ENCODE measurements around the gene SLCO1C1. TPM values are rescaled to one million over a fixed set of nuclear protein-coding genes. Genes with fewer than 3 reads are reported as not detected.

The SLCO1C1 gene, protein sequence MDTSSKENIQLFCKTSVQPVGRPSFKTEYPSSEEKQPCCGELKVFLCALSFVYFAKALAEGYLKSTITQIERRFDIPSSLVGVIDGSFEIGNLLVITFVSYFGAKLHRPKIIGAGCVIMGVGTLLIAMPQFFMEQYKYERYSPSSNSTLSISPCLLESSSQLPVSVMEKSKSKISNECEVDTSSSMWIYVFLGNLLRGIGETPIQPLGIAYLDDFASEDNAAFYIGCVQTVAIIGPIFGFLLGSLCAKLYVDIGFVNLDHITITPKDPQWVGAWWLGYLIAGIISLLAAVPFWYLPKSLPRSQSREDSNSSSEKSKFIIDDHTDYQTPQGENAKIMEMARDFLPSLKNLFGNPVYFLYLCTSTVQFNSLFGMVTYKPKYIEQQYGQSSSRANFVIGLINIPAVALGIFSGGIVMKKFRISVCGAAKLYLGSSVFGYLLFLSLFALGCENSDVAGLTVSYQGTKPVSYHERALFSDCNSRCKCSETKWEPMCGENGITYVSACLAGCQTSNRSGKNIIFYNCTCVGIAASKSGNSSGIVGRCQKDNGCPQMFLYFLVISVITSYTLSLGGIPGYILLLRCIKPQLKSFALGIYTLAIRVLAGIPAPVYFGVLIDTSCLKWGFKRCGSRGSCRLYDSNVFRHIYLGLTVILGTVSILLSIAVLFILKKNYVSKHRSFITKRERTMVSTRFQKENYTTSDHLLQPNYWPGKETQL
- 0.09 TPM in 1 of 2 replicates, not detected in the other for total RNA-seq (2014; rRNA removed; shearing (Covaris generic))

DNA sequence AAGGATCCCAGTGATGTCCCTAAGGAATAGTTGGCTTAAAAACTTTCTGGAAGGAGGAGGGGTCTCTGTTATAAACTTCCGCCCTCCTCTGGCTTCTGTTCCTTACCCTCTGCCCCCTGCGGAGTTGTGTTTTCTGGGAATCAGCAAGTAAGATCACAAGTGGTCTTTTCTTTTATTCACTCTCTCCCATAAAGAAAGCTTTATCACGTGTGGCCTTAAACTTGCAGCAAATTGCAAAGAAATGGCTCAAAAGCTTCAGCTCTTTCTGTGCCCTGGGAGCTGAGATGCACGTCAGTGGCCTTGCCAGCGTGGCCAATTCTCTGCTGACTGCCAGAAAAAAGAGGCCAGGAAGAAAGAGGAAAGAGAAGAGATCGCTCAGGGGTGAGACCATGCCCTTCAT is at the start of gene SLCO1C1:
TSS of gene SLCO1C1 (plus strand) at position 101 of the 400 bp plus-strand sequence. CDS start 4,245 bp downstream, outside the sequence.
- Histone ChIP-seq H3K9me3 (replicated peaks) (no peaks in the 10 kb centered on the region), H3K36me3 (no peaks in the 10 kb centered on the region), H3K27ac (no peak within 1 kb of the TSS), H3K4me1 (replicated peaks) (no peaks in the 10 kb centered on the region), H3K4me3 (no peak within 1 kb of the TSS), H3K27me3 (replicated peaks) (no peaks in the 10 kb centered on the region)
- no peak for DNase-seq (ENCODE audit: low read depth in 1 of 2, low spot score in 2 of 2)

DNA sequence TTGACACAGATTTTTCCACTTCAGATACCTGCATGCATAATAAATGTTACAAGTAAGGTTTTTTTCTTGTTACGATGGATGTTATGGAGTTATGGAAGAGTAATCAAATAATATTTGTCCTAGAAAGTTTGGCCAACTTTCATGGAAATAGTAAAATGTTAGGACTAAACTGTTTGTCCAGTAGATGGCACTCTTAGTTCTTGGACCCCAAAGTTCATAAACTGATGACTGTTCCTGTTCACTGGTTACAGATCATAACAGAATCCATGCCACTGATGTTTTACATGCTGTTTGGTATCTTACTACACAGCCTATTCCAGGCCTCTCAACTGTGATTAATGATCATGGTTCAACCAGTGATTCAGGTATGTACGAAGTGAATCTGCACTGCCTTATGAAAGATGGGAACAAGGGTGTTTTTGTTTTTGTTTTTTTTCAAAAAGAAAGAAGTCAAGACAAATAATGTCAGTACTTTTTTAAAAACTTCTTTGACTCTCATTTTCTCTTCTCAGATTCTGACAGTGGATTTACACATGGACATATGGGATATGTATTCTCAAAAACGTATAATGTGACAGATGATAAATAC is 48.8 kb upstream of the SLCO1C1 start:
- DNase-seq (ENCODE audit: low read depth in 1 of 2, low spot score in 2 of 2), result peak in 1 of 2 experiments; percentile 14
- no peaks in the 10 kb centered on the region for H3K27me3 ChIP-seq (replicated peaks)
- H3K4me1 ChIP-seq (replicated peaks), result no peaks in the 10 kb centered on the region
- no peaks in the 10 kb centered on the region for H3K36me3 ChIP-seq
- no peak overlapping the region for H3K4me3 ChIP-seq
- no peaks in the 10 kb centered on the region for H3K9me3 ChIP-seq (replicated peaks)
- H3K27ac ChIP-seq, result no peak overlapping the region

DNA sequence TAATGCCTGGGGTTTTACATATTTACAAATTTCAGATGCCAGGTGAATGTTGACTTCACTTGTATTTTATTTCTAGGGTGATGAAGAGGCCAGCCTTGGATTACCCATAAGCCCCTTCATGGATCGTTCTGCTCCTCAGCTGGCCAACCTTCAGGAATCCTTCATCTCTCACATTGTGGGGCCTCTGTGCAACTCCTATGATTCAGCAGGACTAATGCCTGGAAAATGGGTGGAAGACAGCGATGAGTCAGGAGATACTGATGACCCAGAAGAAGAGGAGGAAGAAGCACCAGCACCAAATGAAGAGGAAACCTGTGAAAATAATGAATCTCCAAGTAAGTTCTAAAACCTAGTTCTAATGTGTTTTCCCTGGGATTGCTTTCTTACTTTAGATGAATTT is 41.3 kb upstream of the SLCO1C1 start:
- no peak for DNase-seq (ENCODE audit: low read depth in 1 of 2, low spot score in 2 of 2)
- Histone ChIP-seq H3K4me3 (no peak overlapping the region), H3K9me3 (replicated peaks) (no peaks in the 10 kb centered on the region), H3K36me3 (no peaks in the 10 kb centered on the region), H3K27me3 (replicated peaks) (no peaks in the 10 kb centered on the region), H3K4me1 (replicated peaks) (no peaks in the 10 kb centered on the region), H3K27ac (no peak overlapping the region)

DNA sequence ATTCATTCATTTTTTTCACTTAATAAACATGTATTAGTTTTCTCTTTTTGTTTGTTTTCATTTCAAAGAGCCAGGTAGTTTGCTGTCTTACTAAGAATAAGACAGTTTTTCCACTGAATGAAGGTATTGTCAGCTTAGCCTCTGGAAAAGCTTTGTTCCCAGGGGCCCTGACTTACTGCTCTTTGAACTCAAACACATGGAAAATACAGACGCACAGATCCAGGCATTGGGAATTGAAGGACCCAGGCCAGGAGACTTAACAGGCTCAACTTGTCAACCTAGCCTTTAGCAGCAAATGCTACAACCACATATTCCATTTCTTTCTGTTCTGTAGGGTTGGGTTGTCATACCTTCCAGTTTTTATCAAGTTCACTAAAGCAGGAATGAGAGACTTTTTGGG is 38.5 kb upstream of the SLCO1C1 start:
- DNase-seq (ENCODE audit: low read depth in 1 of 2, low spot score in 2 of 2), result no peak
- Histone ChIP-seq H3K27me3 (replicated peaks) (no peaks in the 10 kb centered on the region), H3K4me1 (replicated peaks) (no peaks in the 10 kb centered on the region), H3K36me3 (no peaks in the 10 kb centered on the region), H3K27ac (no peak overlapping the region), H3K9me3 (replicated peaks) (no peaks in the 10 kb centered on the region; the same call in 1 of the 2 replicates), H3K4me3 (no peak overlapping the region)

DNA sequence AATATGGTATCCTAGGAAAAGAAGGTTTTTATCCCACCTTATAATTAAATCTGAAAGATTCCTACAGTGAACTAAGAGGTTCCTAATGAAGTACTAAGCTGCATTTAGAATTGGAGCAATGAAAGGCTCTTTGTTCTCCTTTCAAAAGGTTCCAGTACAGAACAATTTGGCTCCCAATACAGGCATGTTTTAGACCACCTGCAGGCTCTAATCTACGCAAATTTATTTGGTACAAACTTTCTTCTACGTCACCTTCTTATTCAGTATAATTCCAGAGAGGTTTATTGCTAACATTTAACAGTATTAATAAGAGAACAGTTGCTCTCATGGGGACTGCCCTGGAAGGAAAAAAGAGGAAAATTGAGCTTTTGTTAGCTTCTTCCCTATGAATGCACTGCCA is 37.6 kb upstream of the SLCO1C1 start:
- Histone ChIP-seq H3K27me3 (replicated peaks) (no peaks in the 10 kb centered on the region), H3K27ac (no peak overlapping the region), H3K9me3 (replicated peaks) (no peaks in the 10 kb centered on the region; the same call in 1 of the 2 replicates), H3K4me1 (replicated peaks) (no peaks in the 10 kb centered on the region), H3K4me3 (no peak overlapping the region), H3K36me3 (no peaks in the 10 kb centered on the region)
- no peak for DNase-seq (ENCODE audit: low read depth in 1 of 2, low spot score in 2 of 2)

DNA sequence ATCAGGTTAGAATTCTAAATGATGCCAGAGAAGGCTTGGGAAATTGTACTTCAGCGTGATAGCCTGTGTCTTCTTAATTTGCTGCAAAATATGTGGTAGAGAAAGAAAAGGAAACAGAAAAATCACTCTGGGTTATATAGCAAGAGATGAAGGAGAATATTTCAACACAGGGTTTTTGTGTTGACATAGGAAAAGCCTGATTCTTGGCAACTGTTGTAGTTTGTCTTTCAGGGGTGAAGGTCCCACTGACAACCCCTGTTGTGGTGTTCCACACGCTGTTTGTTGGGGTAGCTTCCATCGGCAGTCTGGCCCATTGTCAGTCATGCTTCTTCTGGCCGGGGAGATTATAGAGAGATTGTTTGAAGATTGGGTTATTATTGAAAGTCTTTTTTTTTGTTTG is 13.8 kb upstream of the SLCO1C1 start:
- no peak overlapping the region for H3K4me3 ChIP-seq
- H3K36me3 ChIP-seq, result no peaks in the 10 kb centered on the region
- H3K27me3 ChIP-seq (replicated peaks), result no peaks in the 10 kb centered on the region
- no peak for DNase-seq (ENCODE audit: low read depth in 1 of 2, low spot score in 2 of 2)
- no peaks in the 10 kb centered on the region for H3K9me3 ChIP-seq (replicated peaks)
- H3K4me1 ChIP-seq (replicated peaks), result no peaks in the 10 kb centered on the region
- H3K27ac ChIP-seq, result no peak overlapping the region

DNA sequence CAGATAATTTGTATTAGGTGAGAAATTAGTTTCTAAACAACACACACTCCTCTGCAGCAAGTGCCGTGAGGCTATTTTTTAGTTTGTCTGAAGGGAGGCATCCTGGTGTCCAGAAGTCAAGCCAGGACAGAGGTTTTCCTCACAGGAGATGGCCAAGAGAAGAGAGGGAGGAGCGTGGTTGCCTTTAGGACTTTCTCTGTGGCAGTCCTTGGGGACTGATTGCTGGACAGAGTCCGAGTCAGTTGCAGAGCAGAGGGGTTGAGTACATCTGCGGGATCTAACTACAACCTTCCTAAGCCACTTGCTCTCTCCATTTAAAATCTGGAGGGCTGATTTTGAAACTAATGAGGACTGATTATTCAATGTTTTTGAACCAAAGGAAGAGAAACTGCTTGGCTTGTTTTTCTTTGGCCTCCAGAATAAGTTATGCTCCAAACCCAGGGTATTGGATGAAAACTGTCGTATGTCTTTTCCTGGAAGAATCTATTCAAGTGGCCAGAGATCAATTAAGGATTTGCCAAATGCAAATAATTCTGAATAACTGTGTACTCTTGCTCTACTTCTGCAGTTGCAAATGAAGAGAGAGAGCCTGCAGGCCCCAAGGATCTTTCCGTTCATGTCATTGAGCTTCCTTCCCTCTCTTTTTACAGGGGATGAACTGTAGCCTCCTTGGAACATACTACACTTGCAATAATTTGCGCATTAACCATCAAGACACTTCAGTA is 1.2 kb downstream of the SLCO1C1 start:
- DNase-seq (ENCODE audit: low read depth in 1 of 2, low spot score in 2 of 2), result no peak
- Histone ChIP-seq H3K27ac (no peak overlapping the region), H3K36me3 (no peaks in the 10 kb centered on the region), H3K9me3 (replicated peaks) (no peaks in the 10 kb centered on the region), H3K27me3 (replicated peaks) (no peaks in the 10 kb centered on the region), H3K4me1 (replicated peaks) (no peaks in the 10 kb centered on the region), H3K4me3 (no peak overlapping the region)

DNA sequence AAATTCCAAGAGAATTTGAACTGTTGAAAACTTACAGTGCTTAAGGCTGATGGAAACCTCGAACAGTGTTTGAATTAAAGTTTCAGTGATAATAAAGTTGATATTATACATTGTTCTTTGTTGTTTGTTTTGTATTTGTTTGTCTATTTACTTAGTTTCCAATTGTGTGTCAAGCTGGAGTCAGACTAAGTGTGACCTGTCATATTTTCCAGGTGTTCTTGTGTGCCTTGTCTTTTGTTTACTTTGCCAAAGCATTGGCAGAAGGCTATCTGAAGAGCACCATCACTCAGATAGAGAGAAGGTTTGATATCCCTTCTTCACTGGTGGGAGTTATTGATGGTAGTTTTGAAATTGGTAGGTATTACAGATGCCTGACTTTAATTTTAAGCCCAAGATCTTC is 6.0 kb downstream of the SLCO1C1 start:
- no peak for DNase-seq (ENCODE audit: low read depth in 1 of 2, low spot score in 2 of 2)
- no peaks in the 10 kb centered on the region for H3K27me3 ChIP-seq (replicated peaks)
- no peaks in the 10 kb centered on the region for H3K9me3 ChIP-seq (replicated peaks)
- no peak overlapping the region for H3K4me3 ChIP-seq
- H3K27ac ChIP-seq, result no peak overlapping the region
- no peaks in the 10 kb centered on the region for H3K36me3 ChIP-seq
- H3K4me1 ChIP-seq (replicated peaks), result no peaks in the 10 kb centered on the region

DNA sequence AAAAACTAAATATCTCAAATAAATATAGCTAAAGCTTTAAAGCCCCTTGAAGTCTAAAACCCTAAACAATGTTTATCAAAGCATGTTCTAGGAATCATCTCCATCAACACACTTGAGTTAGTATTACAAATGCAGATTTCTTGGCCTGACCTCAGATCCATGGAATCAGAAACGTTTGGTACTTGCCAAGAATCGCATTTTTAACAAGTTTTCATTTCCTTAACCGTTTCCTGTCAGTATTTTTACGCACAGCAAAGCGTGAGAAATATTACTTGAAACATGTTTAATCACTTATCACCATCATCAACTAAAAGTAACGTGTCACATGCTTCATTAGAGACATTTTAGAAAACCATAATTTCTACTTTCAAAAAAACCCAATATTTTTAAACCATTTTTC is 9.7 kb downstream of the SLCO1C1 start:
- Histone ChIP-seq H3K36me3 (no peaks in the 10 kb centered on the region), H3K4me3 (no peak overlapping the region), H3K27ac (no peak overlapping the region), H3K9me3 (replicated peaks) (no peaks in the 10 kb centered on the region), H3K27me3 (replicated peaks) (no peaks in the 10 kb centered on the region), H3K4me1 (replicated peaks) (no peaks in the 10 kb centered on the region)
- DNase-seq (ENCODE audit: low read depth in 1 of 2, low spot score in 2 of 2), result no peak

DNA sequence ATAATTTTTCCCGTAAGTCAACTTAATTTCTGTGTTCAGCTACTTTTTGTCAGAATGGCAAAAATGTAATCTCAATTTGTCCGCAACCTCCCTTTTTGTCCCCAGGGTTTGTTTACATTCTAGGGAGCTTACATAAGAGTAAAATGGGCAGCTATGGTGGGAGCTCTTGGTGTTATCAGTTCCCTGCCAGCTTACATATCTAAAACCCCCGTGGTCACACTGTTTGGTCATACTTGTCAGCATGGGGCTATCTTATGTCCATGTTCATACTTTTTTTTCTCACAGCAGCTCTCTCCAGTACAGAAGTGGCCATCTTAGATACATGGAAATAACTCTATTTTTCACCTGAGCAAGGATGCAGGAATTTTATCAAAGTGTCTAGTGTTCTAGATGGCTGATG is 16.7 kb downstream of the SLCO1C1 start:
- no peaks in the 10 kb centered on the region for H3K4me1 ChIP-seq (replicated peaks)
- H3K36me3 ChIP-seq, result no peaks in the 10 kb centered on the region
- no peak for DNase-seq (ENCODE audit: low read depth in 1 of 2, low spot score in 2 of 2)
- H3K4me3 ChIP-seq, result no peak overlapping the region
- no peak overlapping the region for H3K27ac ChIP-seq
- H3K9me3 ChIP-seq (replicated peaks), result no peaks in the 10 kb centered on the region
- no peaks in the 10 kb centered on the region for H3K27me3 ChIP-seq (replicated peaks)

DNA sequence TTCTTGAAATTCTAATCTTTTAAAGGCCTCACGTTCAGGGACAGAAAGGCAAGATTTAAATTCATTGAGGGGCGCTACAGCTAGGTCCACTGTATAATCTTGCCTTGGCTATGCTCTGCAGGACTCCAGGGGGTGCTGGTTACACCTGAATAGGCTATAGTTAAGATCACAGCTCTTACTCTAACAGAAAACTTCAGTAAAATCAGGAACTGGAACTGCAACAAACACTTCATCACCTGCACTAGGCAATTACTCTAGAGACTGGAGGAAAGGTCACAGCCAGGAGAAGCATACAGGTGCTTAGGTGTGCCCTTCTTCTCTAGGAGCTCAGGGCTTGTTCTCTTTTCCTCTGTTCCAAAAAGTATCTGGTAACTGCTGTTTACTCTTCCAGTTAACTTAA is 20.9 kb downstream of the SLCO1C1 start:
- Histone ChIP-seq H3K27me3 (replicated peaks) (no peaks in the 10 kb centered on the region), H3K9me3 (replicated peaks) (no peaks in the 10 kb centered on the region)
- no peak for DNase-seq (ENCODE audit: low read depth in 1 of 2, low spot score in 2 of 2)

DNA sequence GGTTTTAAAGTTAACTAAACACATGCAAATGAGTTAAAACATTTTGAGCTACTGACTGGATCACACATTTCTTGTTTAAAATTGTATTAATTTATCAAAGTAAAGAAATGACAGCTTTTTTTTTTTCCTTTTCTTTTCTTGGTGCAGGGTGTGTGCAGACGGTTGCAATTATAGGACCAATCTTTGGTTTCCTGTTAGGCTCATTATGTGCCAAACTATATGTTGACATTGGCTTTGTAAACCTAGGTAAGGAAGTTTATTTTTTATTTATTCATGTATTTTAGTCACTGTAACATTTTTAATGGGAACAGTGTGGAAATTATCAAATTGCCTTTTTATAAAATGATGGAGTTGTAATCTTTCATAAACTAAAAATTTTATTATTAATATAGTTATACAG is 21.9 kb downstream of the SLCO1C1 start:
- Histone ChIP-seq H3K4me3 (no peak overlapping the region), H3K4me1 (replicated peaks) (no peaks in the 10 kb centered on the region), H3K36me3 (no peaks in the 10 kb centered on the region), H3K27me3 (replicated peaks) (no peaks in the 10 kb centered on the region), H3K27ac (no peak overlapping the region), H3K9me3 (replicated peaks) (no peaks in the 10 kb centered on the region)
- no peak for DNase-seq (ENCODE audit: low read depth in 1 of 2, low spot score in 2 of 2)

More for the DNA sequence above, 20.9 kb downstream of the SLCO1C1 start:
- Histone ChIP-seq H3K4me3 (no peak overlapping the region), H3K36me3 (no peaks in the 10 kb centered on the region), H3K27ac (no peak overlapping the region), H3K4me1 (replicated peaks) (no peaks in the 10 kb centered on the region)

DNA sequence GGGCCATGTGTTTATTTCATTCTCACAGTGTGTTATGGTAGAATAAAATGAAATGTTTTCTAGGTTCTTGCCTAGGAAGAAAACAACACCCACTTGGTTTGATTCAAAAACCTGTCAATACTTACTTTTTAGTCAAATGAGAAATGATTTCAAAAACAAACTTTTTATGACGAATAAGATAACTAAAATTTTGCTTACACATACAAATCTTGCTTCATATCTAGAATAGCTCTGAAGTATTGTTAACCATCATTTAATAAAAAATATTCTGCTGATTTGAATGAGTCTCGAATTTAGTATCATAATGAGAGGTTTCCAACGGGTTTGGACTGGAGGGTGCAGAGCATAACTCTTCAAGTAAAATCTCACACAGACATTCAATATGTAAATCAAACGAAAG is 23.2 kb downstream of the SLCO1C1 start:
- no peak for DNase-seq (ENCODE audit: low read depth in 1 of 2, low spot score in 2 of 2)
- Histone ChIP-seq H3K9me3 (replicated peaks) (no peaks in the 10 kb centered on the region), H3K4me1 (replicated peaks) (no peaks in the 10 kb centered on the region), H3K27ac (no peak overlapping the region), H3K36me3 (no peaks in the 10 kb centered on the region), H3K27me3 (replicated peaks) (no peaks in the 10 kb centered on the region), H3K4me3 (no peak overlapping the region)

All from SJSA1 (cell line).